Measurements from ENCODE around the gene PDGFRB. TPM values are rescaled to one million over a fixed set of nuclear protein-coding genes. Genes with fewer than 3 reads are reported as not detected.

The PDGFRB gene
- total and polyA plus RNA-seq, 2 of the 8 experiments (the other 6 are each of a cell fraction or from before 2014, with no cell fraction given) = 4.2 to 13.7 TPM

DNA sequence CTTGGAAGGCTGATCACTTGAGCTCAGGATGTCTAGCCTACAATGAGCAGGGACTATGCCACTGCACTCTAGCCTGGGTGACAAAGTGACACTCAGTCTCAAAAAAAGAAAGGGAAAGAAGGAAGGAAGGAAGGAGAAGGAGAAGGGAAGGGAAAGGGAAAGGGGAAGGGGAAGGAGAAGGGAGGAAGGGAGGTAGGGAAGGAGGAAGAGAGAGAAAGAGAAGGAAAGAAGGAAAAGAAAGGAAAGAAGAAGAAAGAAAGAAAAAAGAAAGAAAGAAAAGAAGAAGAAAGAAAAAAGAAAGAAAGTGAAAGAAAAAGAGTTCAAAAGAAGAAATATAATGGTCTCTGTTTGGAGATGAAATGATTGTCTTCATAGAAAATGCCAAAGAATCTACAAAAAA is 58.5 kb downstream of the PDGFRB start (continued):
- TF ChIP-seq CHD7 (IDR thresholded peaks at IDR 0.05; ENCODE audit: insufficient replicate concordance, low read length) (no peak), SUZ12 (IDR thresholded peaks at IDR 0.05; ENCODE audit: low read length) (no peak), POLR2AphosphoS5 (IDR thresholded peaks at IDR 0.05; ENCODE audit: low read depth, low read length) (no peak)

Data from H1 (cell line).